IMR-90 (cell line): ENCODE measurements around the gene NGEF. TPM values are rescaled to one million over a fixed set of nuclear protein-coding genes. Genes with fewer than 3 reads are reported as not detected.

Experiments
- ATAC-seq: fragments of 200-7000 bp; cut with Tn5 transposase; 2 replicates; pipeline ENCODE4 v1.9.1; 2020; ENCODE audit warnings: low read depth, mild to moderate bottlenecking, moderate library complexity
- BruUV-seq: library from RNA; stranded (reverse); fragments of 400-500 nt; replicated peaks from 2 replicates; lab custom pipeline; 2021; lab: Mats Ljungman, UMichigan
- CTCF ChIA-PET: fragments of 300-600 bp; formaldehyde crosslinking; extraction: SDS; loops from one replicate; lab custom pipeline; 2021; ENCODE audit warnings: antibody characterized with exemption; lab: Yijun Ruan, JAX
- POLR2A ChIA-PET: fragments of 300-600 bp; sonication (Branson Sonifier 250); formaldehyde crosslinking; loops from one replicate; lab custom pipeline; 2022; ENCODE audit warnings: antibody characterized with exemption; ENCODE audit not compliant: unreplicated experiment; lab: Charles Lee
- DNase-seq: peaks from one replicate; pipeline ENCODE4 v3.0.0; 2013
- H2AFZ ChIP-seq: replicated peaks from 2 replicates; pipeline ENCODE3; 2013; ENCODE audit warnings: low read length, mild to moderate bottlenecking; ENCODE audit not compliant: poor library complexity
- H2AK5ac ChIP-seq: 2 replicates; pipeline ENCODE4 v1.6.1; 2013; ENCODE audit warnings: low read depth, low read length, inconsistent platforms
- H2AK9ac ChIP-seq: replicated peaks from 2 replicates; pipeline ENCODE3; 2013; ENCODE audit warnings: mild to moderate bottlenecking, low read depth, low read length, moderate library complexity; ENCODE audit not compliant: poor library complexity
- H2BK120ac ChIP-seq: 2 replicates; pipeline ENCODE4 v1.6.1; 2013; ENCODE audit warnings: low read depth, low read length, inconsistent platforms
- H2BK15ac ChIP-seq: 3 replicates; pipeline ENCODE4 v1.6.1; 2013; ENCODE audit warnings: low read depth, low read length, inconsistent platforms
- H2BK20ac ChIP-seq: 2 replicates; pipeline ENCODE4 v1.6.1; 2013; ENCODE audit warnings: low read depth, mild to moderate bottlenecking, inconsistent platforms, low read length, moderate library complexity
- H2BK5ac ChIP-seq: 2 replicates; pipeline ENCODE4 v1.6.1; 2013; ENCODE audit warnings: mild to moderate bottlenecking, low read depth, low read length, inconsistent platforms; ENCODE audit not compliant: poor library complexity, severe bottlenecking
- H3K14ac ChIP-seq: replicated peaks from 2 replicates; pipeline ENCODE4 v1.6.1; 2013; ENCODE audit warnings: low read depth, low read length, inconsistent platforms
- H3K18ac ChIP-seq: 2 replicates; pipeline ENCODE4 v1.6.1; 2013; ENCODE audit warnings: low read depth, low read length, control low read depth
- H3K23ac ChIP-seq: 2 replicates; pipeline ENCODE4 v1.6.1; 2013; ENCODE audit warnings: low read depth, low read length, inconsistent platforms
- H3K27ac ChIP-seq: 2 replicates; pipeline ENCODE4 v1.5.1; 2013; ENCODE audit warnings: mild to moderate bottlenecking, control low read depth, low read length; ENCODE audit not compliant: insufficient read depth
- H3K27me3 ChIP-seq: 2 replicates; pipeline ENCODE4 v1.6.1; 2013; ENCODE audit warnings: low read length; ENCODE audit not compliant: control insufficient read depth, insufficient read depth
- H3K36me3 ChIP-seq: 2 replicates; pipeline ENCODE4 v1.6.1; 2013; ENCODE audit warnings: low read length, mixed read lengths; ENCODE audit not compliant: control insufficient read depth, insufficient read depth
- H3K4ac ChIP-seq: 2 replicates; pipeline ENCODE4 v1.6.1; 2013; ENCODE audit warnings: low read depth, low read length, inconsistent platforms
- H3K4me1 ChIP-seq: 2 replicates; pipeline ENCODE4 v1.6.1; 2013; ENCODE audit warnings: low read length, mixed read lengths; ENCODE audit not compliant: control insufficient read depth, insufficient read depth
- H3K4me2 ChIP-seq: 2 replicates; pipeline ENCODE4 v1.6.1; 2013; ENCODE audit warnings: low read depth, mild to moderate bottlenecking, control low read depth, low read length, moderate library complexity
- H3K4me3 ChIP-seq: 2 replicates; pipeline ENCODE4 v1.5.1; 2013; ENCODE audit warnings: low read depth, mild to moderate bottlenecking, control low read depth, low read length, moderate library complexity; ENCODE audit not compliant: insufficient read depth
- H3K56ac ChIP-seq: 2 replicates; pipeline ENCODE4 v1.6.1; 2013; ENCODE audit warnings: low read length, inconsistent platforms; ENCODE audit not compliant: insufficient read depth; ENCODE audit errors: extremely low read depth
- H3K79me1 ChIP-seq, 2 experiments: 2 replicates each; pipeline ENCODE4 v1.6.1; 2013; ENCODE audit warnings: low read length in 2 of 2, inconsistent platforms in 1 of 2, low read depth in 1 of 2
- H3K9ac ChIP-seq: 2 replicates; pipeline ENCODE4 v1.6.1; 2013; ENCODE audit warnings: low read depth, low read length, control low read depth
- H3K9me1 ChIP-seq: 2 replicates; pipeline ENCODE4 v1.6.1; 2013; ENCODE audit warnings: low read length, inconsistent platforms; ENCODE audit not compliant: insufficient read depth
- H3K9me3 ChIP-seq: 2 replicates; pipeline ENCODE4 v1.6.1; 2013; ENCODE audit warnings: low read length; ENCODE audit not compliant: control insufficient read depth, insufficient read depth
- H4K20me1 ChIP-seq: 2 replicates; pipeline ENCODE4 v1.6.1; 2013; ENCODE audit warnings: low read length, inconsistent platforms; ENCODE audit not compliant: insufficient read depth
- H4K5ac ChIP-seq: 2 replicates; pipeline ENCODE4 v1.6.1; 2013; ENCODE audit warnings: mild to moderate bottlenecking, low read depth, low read length, control low read depth
- H4K8ac ChIP-seq, 2 experiments: 2 replicates each; pipeline ENCODE4 v1.6.1; 2013; ENCODE audit warnings: low read depth in 2 of 2, low read length in 2 of 2, control low read depth in 1 of 2, inconsistent platforms in 1 of 2
- H4K91ac ChIP-seq: 2 replicates; pipeline ENCODE4 v1.6.1; 2013; ENCODE audit warnings: low read depth, low read length, inconsistent platforms; ENCODE audit not compliant: insufficient read depth
- BHLHE40 ChIP-seq: fragments of 150-350 bp; IDR thresholded peaks from 2 replicates; pipeline ENCODE4 v1.6.1; 2016; ENCODE audit warnings: mild to moderate bottlenecking, low read depth, low read length
- CEBPB ChIP-seq: IDR thresholded peaks from 2 replicates; pipeline ENCODE4 v1.6.1; 2012; ENCODE audit warnings: low read depth, low read length, improper control_type of control experiment
- CHD1 ChIP-seq: IDR thresholded peaks from 2 replicates; pipeline ENCODE4 v1.6.1; 2012; ENCODE audit warnings: low read depth, low read length, improper control_type of control experiment
- FOS ChIP-seq: fragments of 150-350 bp; IDR thresholded peaks from 2 replicates; pipeline ENCODE4 v1.6.1; 2016; ENCODE audit warnings: low read depth, low read length
- MAFK ChIP-seq: IDR thresholded peaks from 2 replicates; pipeline ENCODE4 v1.6.1; 2012; ENCODE audit warnings: low read depth, low read length, improper control_type of control experiment
- MAZ ChIP-seq: IDR thresholded peaks from 2 replicates; pipeline ENCODE4 v1.6.1; 2012; ENCODE audit warnings: low read depth, mild to moderate bottlenecking, low read length, improper control_type of control experiment, moderate library complexity, borderline replicate concordance
- MXI1 ChIP-seq: IDR thresholded peaks from 2 replicates; pipeline ENCODE4 v1.6.1; 2012; ENCODE audit warnings: low read depth, mild to moderate bottlenecking, low read length, moderate library complexity, borderline replicate concordance
- NFE2L2 ChIP-seq: fragments of 150-350 bp; IDR thresholded peaks from 2 replicates; pipeline ENCODE4 v1.6.1; 2016; ENCODE audit warnings: low read depth, mild to moderate bottlenecking, low read length
- POLR2A ChIP-seq: IDR thresholded peaks from 2 replicates; pipeline ENCODE4 v1.6.1; 2012; ENCODE audit warnings: mild to moderate bottlenecking, low read depth, low read length
- RAD21 ChIP-seq: IDR thresholded peaks from 2 replicates; pipeline ENCODE4 v1.6.1; 2012; ENCODE audit warnings: low read length, improper control_type of control experiment
- RCOR1 ChIP-seq: IDR thresholded peaks from 2 replicates; pipeline ENCODE4 v1.6.1; 2012; ENCODE audit warnings: mild to moderate bottlenecking, low read length, improper control_type of control experiment; ENCODE audit not compliant: insufficient replicate concordance
- RFX5 ChIP-seq: IDR thresholded peaks from 2 replicates; pipeline ENCODE4 v1.8.0; 2012; ENCODE audit warnings: low read depth, mild to moderate bottlenecking, low read length, moderate library complexity
- SMC3 ChIP-seq: fragments of 150-350 bp; IDR thresholded peaks from 2 replicates; pipeline ENCODE4 v1.6.1; 2016; ENCODE audit warnings: low read depth, mild to moderate bottlenecking, antibody characterized with exemption, low read length, moderate library complexity
- WGBS, 2 experiments: methylation state at CpG; one replicate each; pipeline versions ENCODE4 v1.1.5 to v1.1.7; 2013; ENCODE audit warnings: missing lambda C conversion rate in 2 of 2; ENCODE audit not compliant: insufficient read length in 1 of 2; ENCODE audit errors: extremely low coverage in 2 of 2; 5-methylcytosine and 5-hydroxymethylcytosine counted together
- dilution Hi-C: fragments of 300-500 bp; cut with HindIII; formaldehyde crosslinking; loops from one replicate; pipeline ENCODE4 v1.14.3; 2018; ENCODE audit warnings: low sequenced_read_pairs; ENCODE audit not compliant: unreplicated experiment
- in situ Hi-C: fragments of 300-500 bp; cut with MboI; formaldehyde crosslinking; loops from 3 replicates; pipeline ENCODE4 v1.14.3; 2019; ENCODE audit warnings: low sequenced_read_pairs, inconsistent platforms, mixed read lengths
- intact Hi-C: fragments of 100-400 bp; cut with micrococcal nuclease; formaldehyde crosslinking; loops from 2 replicates; pipeline ENCODE4 v1.10.0; 2022
- polyA plus RNA-seq, 3 experiments: library from polyadenylated mRNA; depleted of rRNA; stranded (reverse); fragments of >200 nt; gene quantifications; 2 replicates each; pipeline ENCODE4 v1.2.3, GENCODE V29; 2012; ENCODE audit warnings: low replicate concordance in 1 of 3
- total RNA-seq: library from RNA; depleted of rRNA; stranded (reverse); fragments of >200 nt; gene quantifications from 2 replicates; pipeline ENCODE4 v1.2.3, GENCODE V29; 2012
- TF ChIP-seq, protein P1 (sequence below): fragments of 150-350 bp; IDR thresholded peaks from 2 replicates; pipeline ENCODE4 v1.6.1; 2017; ENCODE audit warnings: mild to moderate bottlenecking, antibody characterized with exemption, low read length, low read depth
- TF ChIP-seq, protein P2 (sequence below): fragments of 150-350 bp; IDR thresholded peaks from 2 replicates; pipeline ENCODE4 v1.6.1; 2016; ENCODE audit warnings: low read depth, mild to moderate bottlenecking, low read length, moderate library complexity, borderline replicate concordance
- TF ChIP-seq, protein P3 (sequence below): conservative IDR thresholded peaks from 2 replicates; pipeline ENCODE4 v1.5.1; 2012; ENCODE audit warnings: mild to moderate bottlenecking, low read depth, low read length, improper control_type of control experiment

Gene NGEF
- total and polyA plus RNA-seq, 2 of the 4 experiments (the other 2 are of a cell fraction) = 1.1 to 1.7 TPM

DNA sequence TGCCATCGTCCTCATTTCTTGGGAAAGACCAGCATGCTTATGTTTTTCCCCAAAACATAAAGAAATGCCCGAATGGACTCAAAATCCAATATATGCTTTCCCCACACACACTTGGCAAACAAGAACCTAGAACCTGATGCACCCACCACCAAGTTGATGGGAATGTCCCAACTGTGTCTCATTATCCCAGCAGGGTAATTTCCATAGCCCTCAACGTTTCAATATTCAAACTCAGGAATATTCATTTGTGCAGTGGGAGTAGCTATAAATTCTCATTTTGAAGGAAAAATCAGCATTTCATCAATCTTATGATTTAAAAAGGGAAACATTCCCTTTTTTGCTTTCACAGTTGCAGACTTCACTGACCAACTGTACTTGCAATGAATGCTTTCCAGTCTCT is 92.3 kb downstream of the NGEF start:
- ATAC-seq = no peak
- Histone ChIP-seq H3K4me2 (no peak overlapping the region), H2BK5ac (no peak overlapping the region), H3K36me3 (no peaks in the 10 kb centered on the region), H2BK20ac (no peak overlapping the region), H2BK15ac (no peak overlapping the region), H3K14ac (no peak overlapping the region), H2BK120ac (no peak overlapping the region), H4K20me1 (no peaks in the 10 kb centered on the region), H3K4me3 (no peak overlapping the region), H2AK5ac (no peak overlapping the region), H3K9me3 (peaks cover 3% of the 10 kb centered on the region), H3K23ac (no peak overlapping the region), H3K56ac (no peak overlapping the region), H3K9me1 (no peaks in the 10 kb centered on the region; the same call in 1 of the 2 replicates), H3K4ac (no peak overlapping the region), H3K18ac (no peak overlapping the region), H3K9ac (no peak overlapping the region), H2AK9ac (no peak overlapping the region), H3K27ac (no peak overlapping the region), H2AFZ (no peak overlapping the region), H3K4me1 (no peaks in the 10 kb centered on the region), H4K91ac (no peak overlapping the region), H3K79me1 (no peaks in the 10 kb centered on the region), H3K27me3 (peaks cover 26% of the 10 kb centered on the region), H4K8ac (no peak overlapping the region), H4K5ac (no peak overlapping the region)
- in situ Hi-C loops = no loop called here
- intact Hi-C loops = no loop called here
- ChIA-PET CTCF (interaction anchor here (0.6 kb wide), 1 partner anchor 14 kb away, joined by 4 read pairs; no protein-coding TSS in a partner anchor), POLR2A (interaction anchor here (0.6 kb wide), 1 partner anchor 17 kb away, joined by 3 read pairs; no protein-coding TSS in a partner anchor)
- DNase-seq = no peak
- dilution Hi-C loops = no loop called here
- WGBS, 2 experiments = no CpG with 5 or more reads among the region's 3 CpGs
- no TSS peak for BruUV-seq
- TF ChIP-seq, protein P1, sequence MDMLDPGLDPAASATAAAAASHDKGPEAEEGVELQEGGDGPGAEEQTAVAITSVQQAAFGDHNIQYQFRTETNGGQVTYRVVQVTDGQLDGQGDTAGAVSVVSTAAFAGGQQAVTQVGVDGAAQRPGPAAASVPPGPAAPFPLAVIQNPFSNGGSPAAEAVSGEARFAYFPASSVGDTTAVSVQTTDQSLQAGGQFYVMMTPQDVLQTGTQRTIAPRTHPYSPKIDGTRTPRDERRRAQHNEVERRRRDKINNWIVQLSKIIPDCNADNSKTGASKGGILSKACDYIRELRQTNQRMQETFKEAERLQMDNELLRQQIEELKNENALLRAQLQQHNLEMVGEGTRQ = no peak
- TF ChIP-seq POLR2A (no peak), FOS (no peak), MAFK (no peak), CEBPB (no peak), BHLHE40 (no peak), RAD21 (no peak), NFE2L2 (no peak), MAZ (no peak), RFX5 (no peak), CHD1 (no peak), SMC3 (no peak), MXI1 (no peak), RCOR1 (no peak)
- TF ChIP-seq, protein P2, sequence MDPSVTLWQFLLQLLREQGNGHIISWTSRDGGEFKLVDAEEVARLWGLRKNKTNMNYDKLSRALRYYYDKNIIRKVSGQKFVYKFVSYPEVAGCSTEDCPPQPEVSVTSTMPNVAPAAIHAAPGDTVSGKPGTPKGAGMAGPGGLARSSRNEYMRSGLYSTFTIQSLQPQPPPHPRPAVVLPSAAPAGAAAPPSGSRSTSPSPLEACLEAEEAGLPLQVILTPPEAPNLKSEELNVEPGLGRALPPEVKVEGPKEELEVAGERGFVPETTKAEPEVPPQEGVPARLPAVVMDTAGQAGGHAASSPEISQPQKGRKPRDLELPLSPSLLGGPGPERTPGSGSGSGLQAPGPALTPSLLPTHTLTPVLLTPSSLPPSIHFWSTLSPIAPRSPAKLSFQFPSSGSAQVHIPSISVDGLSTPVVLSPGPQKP = no peak
- TF ChIP-seq, protein P3, sequence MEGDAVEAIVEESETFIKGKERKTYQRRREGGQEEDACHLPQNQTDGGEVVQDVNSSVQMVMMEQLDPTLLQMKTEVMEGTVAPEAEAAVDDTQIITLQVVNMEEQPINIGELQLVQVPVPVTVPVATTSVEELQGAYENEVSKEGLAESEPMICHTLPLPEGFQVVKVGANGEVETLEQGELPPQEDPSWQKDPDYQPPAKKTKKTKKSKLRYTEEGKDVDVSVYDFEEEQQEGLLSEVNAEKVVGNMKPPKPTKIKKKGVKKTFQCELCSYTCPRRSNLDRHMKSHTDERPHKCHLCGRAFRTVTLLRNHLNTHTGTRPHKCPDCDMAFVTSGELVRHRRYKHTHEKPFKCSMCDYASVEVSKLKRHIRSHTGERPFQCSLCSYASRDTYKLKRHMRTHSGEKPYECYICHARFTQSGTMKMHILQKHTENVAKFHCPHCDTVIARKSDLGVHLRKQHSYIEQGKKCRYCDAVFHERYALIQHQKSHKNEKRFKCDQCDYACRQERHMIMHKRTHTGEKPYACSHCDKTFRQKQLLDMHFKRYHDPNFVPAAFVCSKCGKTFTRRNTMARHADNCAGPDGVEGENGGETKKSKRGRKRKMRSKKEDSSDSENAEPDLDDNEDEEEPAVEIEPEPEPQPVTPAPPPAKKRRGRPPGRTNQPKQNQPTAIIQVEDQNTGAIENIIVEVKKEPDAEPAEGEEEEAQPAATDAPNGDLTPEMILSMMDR = no peak
